ENCODE measurements around the gene NFAT5. TPM values are rescaled to one million over a fixed set of nuclear protein-coding genes. Genes with fewer than 3 reads are reported as not detected.
"Not testable (repeated sequence)": the region's sequence is repeated elsewhere in the genome, so short reads cannot be mapped to it uniquely, and the experiment has no call there.

NFAT5 gene, protein sequence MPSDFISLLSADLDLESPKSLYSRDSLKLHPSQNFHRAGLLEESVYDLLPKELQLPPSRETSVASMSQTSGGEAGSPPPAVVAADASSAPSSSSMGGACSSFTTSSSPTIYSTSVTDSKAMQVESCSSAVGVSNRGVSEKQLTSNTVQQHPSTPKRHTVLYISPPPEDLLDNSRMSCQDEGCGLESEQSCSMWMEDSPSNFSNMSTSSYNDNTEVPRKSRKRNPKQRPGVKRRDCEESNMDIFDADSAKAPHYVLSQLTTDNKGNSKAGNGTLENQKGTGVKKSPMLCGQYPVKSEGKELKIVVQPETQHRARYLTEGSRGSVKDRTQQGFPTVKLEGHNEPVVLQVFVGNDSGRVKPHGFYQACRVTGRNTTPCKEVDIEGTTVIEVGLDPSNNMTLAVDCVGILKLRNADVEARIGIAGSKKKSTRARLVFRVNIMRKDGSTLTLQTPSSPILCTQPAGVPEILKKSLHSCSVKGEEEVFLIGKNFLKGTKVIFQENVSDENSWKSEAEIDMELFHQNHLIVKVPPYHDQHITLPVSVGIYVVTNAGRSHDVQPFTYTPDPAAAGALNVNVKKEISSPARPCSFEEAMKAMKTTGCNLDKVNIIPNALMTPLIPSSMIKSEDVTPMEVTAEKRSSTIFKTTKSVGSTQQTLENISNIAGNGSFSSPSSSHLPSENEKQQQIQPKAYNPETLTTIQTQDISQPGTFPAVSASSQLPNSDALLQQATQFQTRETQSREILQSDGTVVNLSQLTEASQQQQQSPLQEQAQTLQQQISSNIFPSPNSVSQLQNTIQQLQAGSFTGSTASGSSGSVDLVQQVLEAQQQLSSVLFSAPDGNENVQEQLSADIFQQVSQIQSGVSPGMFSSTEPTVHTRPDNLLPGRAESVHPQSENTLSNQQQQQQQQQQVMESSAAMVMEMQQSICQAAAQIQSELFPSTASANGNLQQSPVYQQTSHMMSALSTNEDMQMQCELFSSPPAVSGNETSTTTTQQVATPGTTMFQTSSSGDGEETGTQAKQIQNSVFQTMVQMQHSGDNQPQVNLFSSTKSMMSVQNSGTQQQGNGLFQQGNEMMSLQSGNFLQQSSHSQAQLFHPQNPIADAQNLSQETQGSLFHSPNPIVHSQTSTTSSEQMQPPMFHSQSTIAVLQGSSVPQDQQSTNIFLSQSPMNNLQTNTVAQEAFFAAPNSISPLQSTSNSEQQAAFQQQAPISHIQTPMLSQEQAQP (N-terminal part only)
- 10 to 100 TPM; 18.4 to 30.2 TPM for total RNA-seq

DNA sequence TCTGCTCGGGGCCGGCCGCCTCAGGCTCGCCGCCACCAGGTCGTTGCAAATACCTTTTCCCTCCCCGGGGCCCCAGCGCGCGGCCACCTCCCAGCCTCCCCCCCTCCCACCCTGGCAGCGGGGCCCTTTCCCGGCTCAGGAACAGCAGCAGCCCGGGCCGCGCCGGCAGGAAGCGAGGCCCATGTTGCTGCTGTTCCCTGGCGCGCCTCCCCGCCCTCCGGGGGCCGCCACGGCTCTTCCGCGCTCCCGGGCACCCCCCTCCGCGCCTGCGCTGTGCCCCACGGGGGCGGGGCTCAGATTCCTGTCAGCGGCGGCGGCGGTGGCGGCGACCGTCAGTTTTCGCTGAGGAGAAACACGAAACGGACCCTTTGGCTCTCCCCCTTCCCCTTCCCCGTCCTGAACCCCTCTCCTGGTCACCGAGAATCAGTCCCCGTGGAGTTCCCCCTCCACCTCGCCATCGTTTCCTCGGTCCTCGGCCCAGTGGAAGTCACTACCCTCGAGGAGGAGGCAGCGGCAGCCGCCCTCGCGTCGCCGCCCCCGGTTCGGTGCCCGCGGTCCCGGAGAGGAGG is at the start of gene NFAT5:
Gene NFAT5, plus strand, starts transcription at position 296 of the 569 bp plus-strand sequence. CDS start 336 bp downstream, outside the sequence.
- H3K27me3 ChIP-seq: no peaks in the 10 kb centered on the region
- H3K4me1 ChIP-seq: peaks cover 9% of the 10 kb centered on the region
- TF ChIP-seq, protein P1, sequence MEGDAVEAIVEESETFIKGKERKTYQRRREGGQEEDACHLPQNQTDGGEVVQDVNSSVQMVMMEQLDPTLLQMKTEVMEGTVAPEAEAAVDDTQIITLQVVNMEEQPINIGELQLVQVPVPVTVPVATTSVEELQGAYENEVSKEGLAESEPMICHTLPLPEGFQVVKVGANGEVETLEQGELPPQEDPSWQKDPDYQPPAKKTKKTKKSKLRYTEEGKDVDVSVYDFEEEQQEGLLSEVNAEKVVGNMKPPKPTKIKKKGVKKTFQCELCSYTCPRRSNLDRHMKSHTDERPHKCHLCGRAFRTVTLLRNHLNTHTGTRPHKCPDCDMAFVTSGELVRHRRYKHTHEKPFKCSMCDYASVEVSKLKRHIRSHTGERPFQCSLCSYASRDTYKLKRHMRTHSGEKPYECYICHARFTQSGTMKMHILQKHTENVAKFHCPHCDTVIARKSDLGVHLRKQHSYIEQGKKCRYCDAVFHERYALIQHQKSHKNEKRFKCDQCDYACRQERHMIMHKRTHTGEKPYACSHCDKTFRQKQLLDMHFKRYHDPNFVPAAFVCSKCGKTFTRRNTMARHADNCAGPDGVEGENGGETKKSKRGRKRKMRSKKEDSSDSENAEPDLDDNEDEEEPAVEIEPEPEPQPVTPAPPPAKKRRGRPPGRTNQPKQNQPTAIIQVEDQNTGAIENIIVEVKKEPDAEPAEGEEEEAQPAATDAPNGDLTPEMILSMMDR (IDR thresholded peaks at IDR 0.05): no peak
- DNase-seq: peak; percentile 89
- H3K9ac ChIP-seq (ENCODE audit: low read depth in 2 of 2, low read length in 2 of 2): peak within 1 kb of the TSS; percentile 96
- peak within 1 kb of the TSS; percentile 60 for H3K4me3 ChIP-seq
- peak within 1 kb of the TSS; percentile 94 for H3K27ac ChIP-seq
- no peaks in the 10 kb centered on the region for H3K36me3 ChIP-seq
- intact Hi-C loops (cut with DNase I): loop anchor here (10.0 kb wide), 1 partner anchor 171 kb away; no protein-coding TSS in a partner anchor
- H3K9me3 ChIP-seq: no peaks in the 10 kb centered on the region

- H3K27me3 ChIP-seq; H3K27ac ChIP-seq; H3K9me3 ChIP-seq; DNase-seq; H3K36me3 ChIP-seq; intact Hi-C loops (cut with DNase I); H3K4me1 ChIP-seq; H3K4me3 ChIP-seq; H3K9ac ChIP-seq (ENCODE audit: low read depth in 2 of 2, low read length in 2 of 2): not testable (repeated sequence)
Observed at GRCh38 chr16:69517914-69518313, 47.9 kb upstream of the NFAT5 start.

GRCh38 chr16:69520413-69520799 is 45.4 kb upstream of the NFAT5 start:
- Histone ChIP-seq H3K9ac (ENCODE audit: low read depth in 2 of 2, low read length in 2 of 2) (no peak overlapping the region), H3K4me1 (peaks cover 6% of the 10 kb centered on the region), H3K27ac (no peak overlapping the region), H3K36me3 (no peaks in the 10 kb centered on the region), H3K27me3 (no peaks in the 10 kb centered on the region), H3K9me3 (no peaks in the 10 kb centered on the region), H3K4me3 (no peak overlapping the region)
- intact Hi-C loops (cut with DNase I): no loop called here
- DNase-seq: no peak
- TF ChIP-seq, protein P1 (IDR thresholded peaks at IDR 0.05): no peak

GRCh38 chr16:69520800-69521602 is 44.8 kb upstream of the NFAT5 start:
- intact Hi-C loops (cut with DNase I): no loop called here
- no peak for DNase-seq
- Histone ChIP-seq H3K27ac (no peak overlapping the region), H3K4me3 (no peak overlapping the region), H3K27me3 (no peaks in the 10 kb centered on the region), H3K9ac (ENCODE audit: low read depth in 2 of 2, low read length in 2 of 2) (no peak overlapping the region), H3K4me1 (peaks cover 6% of the 10 kb centered on the region), H3K9me3 (no peaks in the 10 kb centered on the region), H3K36me3 (no peaks in the 10 kb centered on the region)
- TF ChIP-seq, protein P1 (IDR thresholded peaks at IDR 0.05): no peak

DNA sequence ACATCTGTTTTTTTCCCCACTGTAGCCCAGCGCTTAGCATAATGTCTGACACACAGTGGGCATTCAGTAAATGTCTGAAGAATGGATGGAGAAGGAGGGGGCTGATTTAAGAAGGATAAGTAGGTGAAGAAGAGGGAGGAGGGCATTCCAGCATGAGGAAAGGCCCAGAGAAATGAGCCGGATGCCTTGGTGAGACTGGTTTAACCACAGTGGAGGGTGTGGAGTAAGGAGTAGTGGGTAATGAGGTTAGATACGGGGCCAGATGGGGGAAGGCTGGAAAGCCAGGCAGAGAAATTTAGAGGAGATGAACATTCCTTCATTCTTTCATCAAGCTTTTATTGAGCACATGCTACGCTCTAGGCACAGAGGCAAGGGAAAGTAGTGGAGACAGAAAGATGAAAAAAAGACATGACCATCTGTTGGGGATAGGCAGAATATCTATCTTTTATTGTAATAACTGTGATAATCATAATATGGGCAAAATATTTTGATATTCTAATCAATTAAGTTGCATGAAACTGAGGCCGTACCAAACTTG is 43.7 kb upstream of the NFAT5 start:
- H3K9ac ChIP-seq (ENCODE audit: low read depth in 2 of 2, low read length in 2 of 2): no peak overlapping the region

More for the DNA sequence above, 43.7 kb upstream of the NFAT5 start:
- Histone ChIP-seq H3K36me3 (no peaks in the 10 kb centered on the region), H3K4me1 (peaks cover 6% of the 10 kb centered on the region), H3K9me3 (no peaks in the 10 kb centered on the region), H3K27me3 (no peaks in the 10 kb centered on the region), H3K4me3 (no peak overlapping the region), H3K27ac (no peak overlapping the region)
- TF ChIP-seq, protein P1 (IDR thresholded peaks at IDR 0.05): no peak
- no peak for DNase-seq
- intact Hi-C loops (cut with DNase I): no loop called here

All from colonic mucosa (tissue), 4 donors.